ENCODE data around the gene UBASH3A.

- TF ChIP-seq, protein P1, sequence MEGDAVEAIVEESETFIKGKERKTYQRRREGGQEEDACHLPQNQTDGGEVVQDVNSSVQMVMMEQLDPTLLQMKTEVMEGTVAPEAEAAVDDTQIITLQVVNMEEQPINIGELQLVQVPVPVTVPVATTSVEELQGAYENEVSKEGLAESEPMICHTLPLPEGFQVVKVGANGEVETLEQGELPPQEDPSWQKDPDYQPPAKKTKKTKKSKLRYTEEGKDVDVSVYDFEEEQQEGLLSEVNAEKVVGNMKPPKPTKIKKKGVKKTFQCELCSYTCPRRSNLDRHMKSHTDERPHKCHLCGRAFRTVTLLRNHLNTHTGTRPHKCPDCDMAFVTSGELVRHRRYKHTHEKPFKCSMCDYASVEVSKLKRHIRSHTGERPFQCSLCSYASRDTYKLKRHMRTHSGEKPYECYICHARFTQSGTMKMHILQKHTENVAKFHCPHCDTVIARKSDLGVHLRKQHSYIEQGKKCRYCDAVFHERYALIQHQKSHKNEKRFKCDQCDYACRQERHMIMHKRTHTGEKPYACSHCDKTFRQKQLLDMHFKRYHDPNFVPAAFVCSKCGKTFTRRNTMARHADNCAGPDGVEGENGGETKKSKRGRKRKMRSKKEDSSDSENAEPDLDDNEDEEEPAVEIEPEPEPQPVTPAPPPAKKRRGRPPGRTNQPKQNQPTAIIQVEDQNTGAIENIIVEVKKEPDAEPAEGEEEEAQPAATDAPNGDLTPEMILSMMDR (conservative IDR thresholded peaks at IDR 0.05): no peak
- no peak for TF ChIP-seq ZFX (IDR thresholded peaks at IDR 0.05)
Measured at GRCh38 chr21:42369821-42370220, 33.9 kb upstream of the UBASH3A start.
